Lung (tissue), 12 donors: ENCODE results near the gene DOCK3. TPM values are rescaled to one million over a fixed set of nuclear protein-coding genes. Genes with fewer than 3 reads are reported as not detected.

Experiments
- ATAC-seq: fragments of 200-7000 bp; cut with Tn5 transposase; one replicate; pipeline ENCODE4 v1.9.1; 2020; ENCODE audit warnings: moderate number of reproducible peaks; ENCODE audit not compliant: insufficient read depth, low FRiP score
- DNase-seq, 3 donors: peaks; one replicate each; pipeline ENCODE4 v3.0.0-alpha.2; 2013 to 2017
- H3K27ac ChIP-seq, 2 donors: one replicate each; pipeline ENCODE4 v1.5.1; 2013; ENCODE audit warnings: mild to moderate bottlenecking in 2 of 2, moderate library complexity in 2 of 2, control low read depth in 1 of 2, inconsistent platforms in 1 of 2, low read depth in 1 of 2, low read length in 1 of 2
- H3K27me3 ChIP-seq, 3 donors: one replicate each; pipeline ENCODE4 v1.5.1; 2013; ENCODE audit warnings: low read length in 2 of 3; ENCODE audit not compliant: control insufficient read depth in 3 of 3, insufficient read depth in 3 of 3
- H3K36me3 ChIP-seq, 4 donors: one replicate each; pipeline ENCODE4 v1.5.1; 2013; ENCODE audit warnings: low read length in 4 of 4, mild to moderate bottlenecking in 1 of 4, moderate library complexity in 1 of 4; ENCODE audit not compliant: control insufficient read depth in 4 of 4, insufficient read depth in 4 of 4
- H3K4me1 ChIP-seq, 5 donors: one replicate each; pipeline ENCODE4 v1.5.1; 2013; ENCODE audit warnings: low read length in 5 of 5, mild to moderate bottlenecking in 2 of 5, moderate library complexity in 1 of 5; ENCODE audit not compliant: control insufficient read depth in 5 of 5, insufficient read depth in 5 of 5
- H3K4me3 ChIP-seq: one replicate; pipeline ENCODE4 v1.5.1; 2013; ENCODE audit warnings: mild to moderate bottlenecking, control low read depth, moderate library complexity
- H3K9ac ChIP-seq, 2 donors: one replicate each; pipeline ENCODE4 v1.5.1; 2013; ENCODE audit warnings: low read length in 2 of 2, control low read depth in 1 of 2; ENCODE audit not compliant: insufficient read depth in 1 of 2
- H3K9me3 ChIP-seq, 4 donors: one replicate each; pipeline ENCODE4 v1.5.1; 2013; ENCODE audit warnings: low read length in 3 of 4, mild to moderate bottlenecking in 1 of 4, moderate library complexity in 1 of 4; ENCODE audit not compliant: control insufficient read depth in 4 of 4, insufficient read depth in 3 of 4
- CTCF ChIP-seq: IDR thresholded peaks from 2 replicates; pipeline ENCODE4 v1.5.1; 2012; ENCODE audit warnings: mild to moderate bottlenecking; ENCODE audit errors: control extremely low read depth, extremely low read depth
- WGBS, 2 donors: extraction: QIAGEN DNeasy Blood & Tissue Kit; methylation state at CpG; one replicate each; pipeline ENCODE4 v1.1.7; 2013; 5-methylcytosine and 5-hydroxymethylcytosine counted together
- polyA plus RNA-seq, 2 donors: library from polyadenylated mRNA; stranded (reverse); fragments of 200-250 nt; gene quantifications; one replicate each; pipeline ENCODE4 v1.2.1, GENCODE V29; 2013
- total RNA-seq, 2 donors: library from RNA; depleted of rRNA in 1 of 2; stranded (reverse); fragments of >200 nt in 1 of 2; gene quantifications; one replicate each; pipeline ENCODE4 v1.2.1, GENCODE V29; 2014 to 2021
- donor health status: control.
- donor health status: control.
- donor health status: Bipolar disorder and iron deficiency.
- donor health status: healthy.
- donor health status: DM: yes; HTN: yes; CAD: no.

DOCK3 gene
- total and polyA plus RNA-seq, 4 donors = 0.06 to 1.4 (median 0.34) TPM

GRCh38 chr3:51391075-51391565 is 716.4 kb downstream of the DOCK3 start, which contains the start of gene RBM15B:
RBM15B (plus strand) TSS chr3:51391285; CDS start chr3:51391400, 115 bp downstream.
- ATAC-seq (peak; percentile 92), DNase-seq (peak; percentile 96 to 98 (median 98))
- H3K36me3 ChIP-seq = peaks cover 5 to 49% (median 44%) of the 10 kb centered on the region in 4 donors
- peaks cover 0 to 48% (median 16%) of the 10 kb centered on the region in 5 donors for H3K4me1 ChIP-seq
- H3K4me3 ChIP-seq = peak within 1 kb of the TSS; percentile 81
- 0% methylated on average over 11 to 83 of the region's 83 CpGs for WGBS, 2 donors
- no peaks in the 10 kb centered on the region for H3K27me3 ChIP-seq
- peak; percentile 92 for TF ChIP-seq CTCF
- H3K9me3 ChIP-seq = no peaks in the 10 kb centered on the region
- H3K9ac ChIP-seq = peak within 1 kb of the TSS; percentile 8 to 51
- peak within 1 kb of the TSS; percentile 95 to 96 for H3K27ac ChIP-seq

- peak; percentile 27 to 47 (median 31) for DNase-seq
These were observed 717.0 kb downstream of the DOCK3 start for GRCh38 chr3:51391566-51392354.

GRCh38 chr3:51392355-51393133 is 717.8 kb downstream of the DOCK3 start:
- Histone ChIP-seq H3K9me3 (no peaks in the 10 kb centered on the region), H3K36me3 (peaks cover 3 to 58% (median 44%) of the 10 kb centered on the region in 4 donors), H3K4me1 (peaks cover 0 to 38% (median 11%) of the 10 kb centered on the region in 5 donors), H3K27ac (peak overlapping the region in 1 of 2 donors; percentile 95), H3K9ac (peak overlapping the region in 1 of 2 donors; percentile 51), H3K27me3 (no peaks in the 10 kb centered on the region), H3K4me3 (peak overlapping the region; percentile 81)
- ATAC-seq = no peak
- no peak for TF ChIP-seq CTCF
- WGBS, 2 donors = 93 to 94% methylated on average over 42 of the region's 42 CpGs
- no peak for DNase-seq

More at GRCh38 chr3:51391566-51392354, 717.0 kb downstream of the DOCK3 start:
- H3K27ac ChIP-seq = peak overlapping the region; percentile 95 to 96
- H3K4me1 ChIP-seq = peaks cover 0 to 42% (median 13%) of the 10 kb centered on the region in 5 donors
- H3K9ac ChIP-seq = peak overlapping the region in 1 of 2 donors; percentile 51
- no peaks in the 10 kb centered on the region for H3K27me3 ChIP-seq
- ATAC-seq = no peak
- peak overlapping the region; percentile 81 for H3K4me3 ChIP-seq
- TF ChIP-seq CTCF = no peak
- no peaks in the 10 kb centered on the region for H3K9me3 ChIP-seq
- H3K36me3 ChIP-seq = peaks cover 5 to 55% (median 43%) of the 10 kb centered on the region in 4 donors
- WGBS, 2 donors = 10 to 17% methylated on average over 85 to 115 of the region's 115 CpGs
